Suppressor macrophage treated with lipopolysaccharide for 1 hour (primary cell): ENCODE measurements around the gene VEGFA.
A peak's percentile ranks its signal among the peaks of the same experiment; 100 is the strongest.

Experiments
- DNase-seq, 3 donors: peaks; one replicate each; pipeline ENCODE4 v3.0.0-alpha.2; 2020 to 2022

VEGFA gene

GRCh38 chr6:43826730-43827129 is 56.7 kb downstream of the VEGFA start:
- no peak for DNase-seq

GRCh38 chr6:43827898-43828297 is 57.9 kb downstream of the VEGFA start:
- DNase-seq, result no peak

- DNase-seq, result peak; percentile 42 to 56 (median 49)
These were observed 58.7 kb downstream of the VEGFA start for GRCh38 chr6:43828711-43829110.

- DNase-seq, result no peak
These were observed 59.5 kb downstream of the VEGFA start for GRCh38 chr6:43829470-43829869.

GRCh38 chr6:43830775-43831174 is 60.8 kb downstream of the VEGFA start:
- DNase-seq, result no peak

GRCh38 chr6:43831191-43831590 is 61.2 kb downstream of the VEGFA start:
- peak; percentile 67 to 73 (median 70) for DNase-seq

GRCh38 chr6:43833223-43833995 is 63.4 kb downstream of the VEGFA start:
- peak; percentile 32 to 56 (median 46) for DNase-seq

- no peak for DNase-seq
These were observed 64.0 kb downstream of the VEGFA start for GRCh38 chr6:43833996-43834390.

GRCh38 chr6:43834528-43835155 is 64.6 kb downstream of the VEGFA start:
- DNase-seq, result no peak

- DNase-seq, result no peak
These were observed 65.9 kb downstream of the VEGFA start for GRCh38 chr6:43835872-43836419.
